ENCODE data around the gene COL1A2.

- no peak for TF ChIP-seq POLR2A (IDR thresholded peaks at IDR 0.05)
- TF ChIP-seq, protein P1, sequence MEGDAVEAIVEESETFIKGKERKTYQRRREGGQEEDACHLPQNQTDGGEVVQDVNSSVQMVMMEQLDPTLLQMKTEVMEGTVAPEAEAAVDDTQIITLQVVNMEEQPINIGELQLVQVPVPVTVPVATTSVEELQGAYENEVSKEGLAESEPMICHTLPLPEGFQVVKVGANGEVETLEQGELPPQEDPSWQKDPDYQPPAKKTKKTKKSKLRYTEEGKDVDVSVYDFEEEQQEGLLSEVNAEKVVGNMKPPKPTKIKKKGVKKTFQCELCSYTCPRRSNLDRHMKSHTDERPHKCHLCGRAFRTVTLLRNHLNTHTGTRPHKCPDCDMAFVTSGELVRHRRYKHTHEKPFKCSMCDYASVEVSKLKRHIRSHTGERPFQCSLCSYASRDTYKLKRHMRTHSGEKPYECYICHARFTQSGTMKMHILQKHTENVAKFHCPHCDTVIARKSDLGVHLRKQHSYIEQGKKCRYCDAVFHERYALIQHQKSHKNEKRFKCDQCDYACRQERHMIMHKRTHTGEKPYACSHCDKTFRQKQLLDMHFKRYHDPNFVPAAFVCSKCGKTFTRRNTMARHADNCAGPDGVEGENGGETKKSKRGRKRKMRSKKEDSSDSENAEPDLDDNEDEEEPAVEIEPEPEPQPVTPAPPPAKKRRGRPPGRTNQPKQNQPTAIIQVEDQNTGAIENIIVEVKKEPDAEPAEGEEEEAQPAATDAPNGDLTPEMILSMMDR (IDR thresholded peaks at IDR 0.05) = no peak
These were observed 5.3 kb upstream of the COL1A2 start for GRCh38 chr7:94389381-94389780.
